GM12865 (cell line): ENCODE results near the gene INSC.
A peak's percentile ranks its signal among the peaks of the same experiment; 100 is the strongest.

Experiments used
- DNase-seq: peaks from one replicate; pipeline ENCODE4 v3.0.0; 2010; ENCODE audit warnings: low read depth
- H3K4me3 ChIP-seq: 2 replicates; pipeline ENCODE4 v1.5.1; 2011; ENCODE audit warnings: mild to moderate bottlenecking, low read depth, low read length, control low read depth
- CTCF ChIP-seq: IDR thresholded peaks from 2 replicates; pipeline ENCODE4 v1.5.1; 2011; ENCODE audit warnings: low read length, control low read depth, low read depth, inconsistent platforms; ENCODE audit not compliant: insufficient read depth; ENCODE audit errors: missing control alignments

Gene INSC

GRCh38 chr11:15266999-15267398 is 152.3 kb downstream of the INSC start:
- no peak overlapping the region for H3K4me3 ChIP-seq
- DNase-seq, result no peak

GRCh38 chr11:15268598-15268997 is 153.9 kb downstream of the INSC start:
- no peak for DNase-seq
- TF ChIP-seq CTCF, result no peak
- no peak overlapping the region for H3K4me3 ChIP-seq

More at GRCh38 chr11:15266999-15267398, 152.3 kb downstream of the INSC start:
- TF ChIP-seq CTCF, result no peak

GRCh38 chr11:15275141-15275540 is 160.4 kb downstream of the INSC start:
- TF ChIP-seq CTCF, result no peak
- no peak for DNase-seq
- H3K4me3 ChIP-seq, result no peak overlapping the region

GRCh38 chr11:15276621-15277020 is 161.9 kb downstream of the INSC start:
- TF ChIP-seq CTCF, result no peak
- H3K4me3 ChIP-seq, result no peak overlapping the region
- peak; percentile 7 for DNase-seq

- no peak overlapping the region for H3K4me3 ChIP-seq
- DNase-seq, result no peak
- no peak for TF ChIP-seq CTCF
These were observed 163.4 kb downstream of the INSC start for GRCh38 chr11:15278128-15278527.

GRCh38 chr11:15280393-15280792 is 165.7 kb downstream of the INSC start:
- peak; percentile 30 for DNase-seq
- no peak for TF ChIP-seq CTCF
- no peak overlapping the region for H3K4me3 ChIP-seq

GRCh38 chr11:15282754-15283153 is 168.0 kb downstream of the INSC start:
- no peak overlapping the region for H3K4me3 ChIP-seq
- TF ChIP-seq CTCF, result no peak
- DNase-seq, result no peak
